ENCODE data around the gene HDLBP.
A peak's percentile ranks its signal among the peaks of the same experiment; 100 is the strongest.

The HDLBP gene

DNA sequence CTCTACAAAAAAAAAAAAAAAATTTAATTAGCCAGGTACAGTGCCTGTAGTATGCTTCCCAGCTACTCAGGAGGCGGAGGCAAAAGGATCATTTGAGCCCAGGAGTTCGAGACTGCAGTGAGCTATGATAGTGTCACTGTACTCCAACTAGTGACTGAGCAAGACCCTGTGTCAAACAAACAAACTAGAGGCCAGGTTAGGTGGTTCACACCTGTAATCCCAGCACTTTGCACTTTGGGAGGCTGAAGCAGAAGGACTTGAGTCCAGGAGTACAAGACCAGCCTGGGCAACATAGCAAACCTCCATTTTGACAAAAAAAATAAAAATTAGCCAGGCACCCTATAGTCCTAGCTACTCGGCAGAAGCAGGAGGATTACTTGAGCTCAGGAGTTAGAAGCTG, 13.4 kb downstream of the HDLBP start:
- Histone ChIP-seq H3K27me3 (ENCODE audit: insufficient read depth, low read length) (no peaks in the 10 kb centered on the region), H2BK12ac (ENCODE audit: low read length) (no peak overlapping the region), H3K14ac (ENCODE audit: low read length) (no peak overlapping the region), H2AFZ (ENCODE audit: insufficient read depth, low read length, poor library complexity) (no peak overlapping the region), H3K18ac (ENCODE audit: low read length) (no peak overlapping the region), H3K36me3 (ENCODE audit: control insufficient read depth in 1 of 2, insufficient read depth in 2 of 2, low read length in 2 of 2) (peaks cover 0 to 3% of the 10 kb centered on the region in 2 experiments), H2BK5ac (ENCODE audit: low read depth, low read length, poor library complexity) (no peak overlapping the region), H3K9ac (ENCODE audit: low read length) (peak overlapping the region; percentile 22), H3K23ac (ENCODE audit: low read length) (no peak overlapping the region), H3K9me3 (ENCODE audit: insufficient read depth, low read depth, low read length) (no peaks in the 10 kb centered on the region), H4K12ac (ENCODE audit: low read depth, low read length) (no peak overlapping the region), H3K27ac (ENCODE audit: low read depth, low read length) (no peak overlapping the region), H4K91ac (ENCODE audit: low read depth, low read length) (no peak overlapping the region), H3K4ac (ENCODE audit: low read depth, low read length) (peak overlapping the region; percentile 10), H3K4me2 (ENCODE audit: low read length) (no peak overlapping the region), H3K79me1 (ENCODE audit: low read length) (no peaks in the 10 kb centered on the region), H3K4me3 (ENCODE audit: low read depth, low read length) (no peak overlapping the region), H4K8ac (ENCODE audit: low read depth, low read length) (no peak overlapping the region), H2AK5ac (ENCODE audit: low read length) (no peak overlapping the region), H2BK120ac (ENCODE audit: insufficient read depth, low read length, poor library complexity) (no peak overlapping the region), H3K79me2 (ENCODE audit: control insufficient read depth, insufficient read depth, low read length, poor library complexity) (peaks cover 23% of the 10 kb centered on the region), H3K4me1 (ENCODE audit: control insufficient read depth in 1 of 2, insufficient read depth in 2 of 2, low read length in 2 of 2) (peaks cover 5 to 8% of the 10 kb centered on the region in 2 experiments)
- DNase-seq = no peak
- no CpG with 5 or more reads among the region's 3 CpGs for WGBS (ENCODE audit: extremely low coverage, insufficient coverage, insufficient read length)

- Histone ChIP-seq H2BK12ac (ENCODE audit: low read length) (no peak overlapping the region), H2BK120ac (ENCODE audit: insufficient read depth, low read length, poor library complexity) (no peak overlapping the region), H3K79me2 (ENCODE audit: control insufficient read depth, insufficient read depth, low read length, poor library complexity) (peaks cover 21% of the 10 kb centered on the region), H3K4ac (ENCODE audit: low read depth, low read length) (peak overlapping the region; percentile 74), H2BK5ac (ENCODE audit: low read depth, low read length, poor library complexity) (no peak overlapping the region), H3K79me1 (ENCODE audit: low read length) (no peaks in the 10 kb centered on the region), H4K8ac (ENCODE audit: low read depth, low read length) (no peak overlapping the region), H3K4me1 (ENCODE audit: control insufficient read depth in 1 of 2, insufficient read depth in 2 of 2, low read length in 2 of 2) (peaks cover 5 to 8% of the 10 kb centered on the region in 2 experiments), H3K23ac (ENCODE audit: low read length) (no peak overlapping the region), H4K12ac (ENCODE audit: low read depth, low read length) (no peak overlapping the region), H3K9ac (ENCODE audit: low read length) (no peak overlapping the region), H2AK5ac (ENCODE audit: low read length) (no peak overlapping the region), H3K27me3 (ENCODE audit: insufficient read depth, low read length) (no peaks in the 10 kb centered on the region), H3K18ac (ENCODE audit: low read length) (no peak overlapping the region), H2AFZ (ENCODE audit: insufficient read depth, low read length, poor library complexity) (no peak overlapping the region), H3K9me3 (ENCODE audit: insufficient read depth, low read depth, low read length) (no peaks in the 10 kb centered on the region), H3K4me2 (ENCODE audit: low read length) (no peak overlapping the region), H3K4me3 (ENCODE audit: low read depth, low read length) (no peak overlapping the region), H3K27ac (ENCODE audit: low read depth, low read length) (no peak overlapping the region), H3K36me3 (ENCODE audit: control insufficient read depth in 1 of 2, insufficient read depth in 2 of 2, low read length in 2 of 2) (peaks cover 0 to 2% of the 10 kb centered on the region in 2 experiments), H4K91ac (ENCODE audit: low read depth, low read length) (no peak overlapping the region), H3K14ac (ENCODE audit: low read length) (no peak overlapping the region)
- WGBS (ENCODE audit: extremely low coverage, insufficient coverage, insufficient read length) = no CpG with 5 or more reads among the region's 12 CpGs
- no peak for DNase-seq
Observed at GRCh38 chr2:241300000-241300399, 15.5 kb downstream of the HDLBP start.

- no peaks in the 10 kb centered on the region for H3K79me1 ChIP-seq (ENCODE audit: low read length)
- H2AFZ ChIP-seq (ENCODE audit: insufficient read depth, low read length, poor library complexity) = no peak overlapping the region
- no peak overlapping the region for H3K4me2 ChIP-seq (ENCODE audit: low read length)
- H2AK5ac ChIP-seq (ENCODE audit: low read length) = no peak overlapping the region
- H3K27me3 ChIP-seq (ENCODE audit: insufficient read depth, low read length) = no peaks in the 10 kb centered on the region
- no CpG with 5 or more reads among the region's 5 CpGs for WGBS (ENCODE audit: extremely low coverage, insufficient coverage, insufficient read length)
- H4K12ac ChIP-seq (ENCODE audit: low read depth, low read length) = no peak overlapping the region
- peak overlapping the region; percentile 70 for H3K4ac ChIP-seq (ENCODE audit: low read depth, low read length)
- no peak overlapping the region for H3K27ac ChIP-seq (ENCODE audit: low read depth, low read length)
- H3K23ac ChIP-seq (ENCODE audit: low read length) = no peak overlapping the region
- no peak overlapping the region for H3K14ac ChIP-seq (ENCODE audit: low read length)
- H3K9ac ChIP-seq (ENCODE audit: low read length) = no peak overlapping the region
- H3K4me1 ChIP-seq (ENCODE audit: control insufficient read depth in 1 of 2, insufficient read depth in 2 of 2, low read length in 2 of 2) = peaks cover 4 to 8% of the 10 kb centered on the region in 2 experiments
- H4K8ac ChIP-seq (ENCODE audit: low read depth, low read length) = no peak overlapping the region
- peaks cover 20% of the 10 kb centered on the region for H3K79me2 ChIP-seq (ENCODE audit: control insufficient read depth, insufficient read depth, low read length, poor library complexity)
- H2BK120ac ChIP-seq (ENCODE audit: insufficient read depth, low read length, poor library complexity) = no peak overlapping the region
- H4K91ac ChIP-seq (ENCODE audit: low read depth, low read length) = no peak overlapping the region
- no peak overlapping the region for H2BK5ac ChIP-seq (ENCODE audit: low read depth, low read length, poor library complexity)
- H3K4me3 ChIP-seq (ENCODE audit: low read depth, low read length) = no peak overlapping the region
- no peak for DNase-seq
- no peak overlapping the region for H2BK12ac ChIP-seq (ENCODE audit: low read length)
- H3K18ac ChIP-seq (ENCODE audit: low read length) = no peak overlapping the region
- no peaks in the 10 kb centered on the region for H3K9me3 ChIP-seq (ENCODE audit: insufficient read depth, low read depth, low read length)
- H3K36me3 ChIP-seq (ENCODE audit: control insufficient read depth in 1 of 2, insufficient read depth in 2 of 2, low read length in 2 of 2) = peaks cover 0 to 2% of the 10 kb centered on the region in 2 experiments
Observed at GRCh38 chr2:241298673-241299072, 16.8 kb downstream of the HDLBP start.

- no CpG with 5 or more reads among the region's 8 CpGs for WGBS (ENCODE audit: extremely low coverage, insufficient coverage, insufficient read length)
- H3K79me1 ChIP-seq (ENCODE audit: low read length) = no peaks in the 10 kb centered on the region
- no peaks in the 10 kb centered on the region for H3K9me3 ChIP-seq (ENCODE audit: insufficient read depth, low read depth, low read length)
Observed at GRCh38 chr2:241296767-241297166, 18.7 kb downstream of the HDLBP start.

More at GRCh38 chr2:241296767-241297166, 18.7 kb downstream of the HDLBP start:
- Histone ChIP-seq H3K4ac (ENCODE audit: low read depth, low read length) (peak overlapping the region; percentile 92), H3K27me3 (ENCODE audit: insufficient read depth, low read length) (no peaks in the 10 kb centered on the region), H3K23ac (ENCODE audit: low read length) (no peak overlapping the region), H4K12ac (ENCODE audit: low read depth, low read length) (no peak overlapping the region), H4K91ac (ENCODE audit: low read depth, low read length) (no peak overlapping the region), H2AK5ac (ENCODE audit: low read length) (no peak overlapping the region), H3K18ac (ENCODE audit: low read length) (no peak overlapping the region), H3K79me2 (ENCODE audit: control insufficient read depth, insufficient read depth, low read length, poor library complexity) (peaks cover 12% of the 10 kb centered on the region), H3K9ac (ENCODE audit: low read length) (no peak overlapping the region), H3K4me1 (ENCODE audit: control insufficient read depth in 1 of 2, insufficient read depth in 2 of 2, low read length in 2 of 2) (no peaks in the 10 kb centered on the region), H3K4me2 (ENCODE audit: low read length) (no peak overlapping the region), H3K27ac (ENCODE audit: low read depth, low read length) (no peak overlapping the region), H2BK5ac (ENCODE audit: low read depth, low read length, poor library complexity) (no peak overlapping the region), H3K14ac (ENCODE audit: low read length) (no peak overlapping the region), H4K8ac (ENCODE audit: low read depth, low read length) (no peak overlapping the region), H2AFZ (ENCODE audit: insufficient read depth, low read length, poor library complexity) (no peak overlapping the region), H3K36me3 (ENCODE audit: control insufficient read depth in 1 of 2, insufficient read depth in 2 of 2, low read length in 2 of 2) (peaks cover 0 to 2% of the 10 kb centered on the region in 2 experiments), H3K4me3 (ENCODE audit: low read depth, low read length) (no peak overlapping the region), H2BK12ac (ENCODE audit: low read length) (no peak overlapping the region), H2BK120ac (ENCODE audit: insufficient read depth, low read length, poor library complexity) (no peak overlapping the region)
- DNase-seq = peak in 1 of 2 donors; percentile 27
